HL-60/S4 (cell line): ENCODE results near the gene UTP15.

Experiments used
- in situ Hi-C: fragments of 300-500 bp; cut with MboI; formaldehyde crosslinking; loops from 2 replicates; pipeline ENCODE4 v1.14.3; 2022; ENCODE audit warnings: low sequenced_read_pairs

Gene UTP15

DNA sequence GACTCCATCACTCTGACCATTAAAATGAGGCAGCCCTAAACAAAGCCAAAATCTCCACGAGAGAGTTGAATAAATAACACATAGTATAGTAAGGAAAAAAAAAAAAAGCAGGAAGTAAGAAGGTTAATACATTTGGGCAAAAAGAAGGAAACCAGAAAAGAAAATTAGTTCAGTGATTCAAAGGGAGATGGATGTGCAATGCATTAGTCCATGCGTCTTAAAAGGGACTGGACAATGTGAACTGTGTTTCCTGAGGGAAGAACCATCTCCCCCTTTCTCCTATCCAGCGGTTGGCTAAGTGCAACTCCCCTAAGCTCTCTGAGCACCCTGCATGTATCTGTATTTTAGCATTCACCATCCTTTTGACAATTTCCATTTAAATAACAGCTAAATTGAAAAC, 1.5 kb upstream of the UTP15 start:
- in situ Hi-C loops, result no loop called here

DNA sequence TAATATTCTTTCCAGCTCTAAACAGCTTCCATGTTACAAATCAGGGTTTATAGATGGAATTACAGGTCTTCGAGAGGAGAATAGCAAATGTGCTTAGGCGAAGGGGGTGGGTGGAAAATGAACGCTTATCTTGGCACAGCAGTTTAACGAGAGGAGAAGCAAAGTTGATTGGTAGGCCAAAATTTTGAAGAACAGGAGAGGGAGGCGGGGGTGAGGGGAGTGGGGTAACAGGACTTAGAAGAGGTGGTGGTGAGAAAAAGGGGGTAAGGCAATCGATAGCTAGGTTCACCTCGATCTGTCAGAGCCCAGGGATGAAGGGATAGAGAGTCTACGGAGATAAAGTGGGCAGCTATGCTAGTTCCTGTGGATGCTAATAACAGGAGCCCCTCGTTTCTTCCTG, 868 bp upstream of the UTP15 start:
- in situ Hi-C loops, result no loop called here

DNA sequence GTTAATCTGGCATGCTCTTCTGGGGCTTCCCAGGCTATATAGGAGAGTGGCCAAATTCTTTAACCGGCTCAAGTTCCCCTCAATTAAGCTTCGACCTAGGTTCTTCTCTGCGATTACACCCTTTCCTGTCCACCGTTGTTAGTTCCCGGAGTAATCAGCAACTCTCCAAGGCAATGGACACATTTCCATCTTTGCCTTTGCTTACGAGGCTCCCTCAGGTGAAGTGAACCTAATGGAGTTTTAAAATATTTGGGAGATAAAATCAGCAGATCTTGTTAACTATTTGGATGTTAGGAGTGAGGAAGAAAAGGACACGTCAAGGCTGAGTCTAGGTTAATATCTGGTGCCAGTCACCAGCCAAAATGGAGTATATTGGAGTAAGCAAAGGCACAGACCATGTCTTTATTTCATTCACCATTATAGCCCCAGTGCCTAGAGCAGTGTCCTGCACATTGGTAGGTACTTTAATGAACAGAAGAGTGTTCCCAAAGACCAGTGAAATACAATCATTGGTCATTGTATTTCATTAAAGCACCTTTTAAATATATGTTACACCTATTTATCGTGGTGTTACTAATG, 515 bp downstream of the UTP15 start:
- in situ Hi-C loops, result no loop called here

DNA sequence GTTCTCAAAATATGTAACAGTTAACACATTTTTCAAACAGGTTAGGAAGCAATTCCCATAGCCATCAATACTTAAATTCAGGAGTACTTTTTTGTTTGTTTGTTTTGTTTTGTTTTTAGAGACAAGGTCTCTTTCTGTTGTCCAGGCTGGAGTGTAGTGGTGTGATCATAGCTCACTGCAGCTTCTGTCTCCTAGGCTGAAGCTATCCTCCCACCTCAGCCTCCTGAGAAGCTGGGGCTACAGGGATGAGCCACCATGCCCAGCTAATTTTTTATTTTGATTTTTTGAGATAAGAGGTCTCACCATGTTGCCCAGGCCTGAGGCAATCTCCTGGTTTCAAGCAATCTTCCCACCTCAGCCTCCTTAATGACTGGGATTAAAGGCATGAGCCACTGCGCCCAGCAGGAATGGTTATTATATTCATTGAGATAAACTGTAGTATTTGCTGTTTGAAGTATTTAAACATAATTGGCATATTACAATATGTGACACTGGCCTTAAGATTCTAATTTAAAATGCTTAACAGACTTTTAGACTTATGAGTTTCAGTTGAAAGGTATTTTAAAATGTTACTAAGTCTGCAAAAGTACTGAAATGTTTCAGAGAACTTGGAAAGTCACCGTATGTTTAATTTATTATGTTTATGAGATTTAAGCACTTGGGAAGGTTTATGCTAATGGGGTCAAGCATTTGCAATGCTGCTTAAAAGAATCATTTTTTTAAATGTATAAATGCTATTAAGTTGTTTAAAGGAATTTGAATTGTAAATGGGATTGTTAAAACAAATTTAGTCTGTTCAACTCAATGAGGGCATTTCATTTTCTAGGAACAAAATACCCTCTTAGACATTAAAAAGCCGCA, 17.0 kb downstream of the UTP15 start:
- in situ Hi-C loops, result no loop called here

DNA sequence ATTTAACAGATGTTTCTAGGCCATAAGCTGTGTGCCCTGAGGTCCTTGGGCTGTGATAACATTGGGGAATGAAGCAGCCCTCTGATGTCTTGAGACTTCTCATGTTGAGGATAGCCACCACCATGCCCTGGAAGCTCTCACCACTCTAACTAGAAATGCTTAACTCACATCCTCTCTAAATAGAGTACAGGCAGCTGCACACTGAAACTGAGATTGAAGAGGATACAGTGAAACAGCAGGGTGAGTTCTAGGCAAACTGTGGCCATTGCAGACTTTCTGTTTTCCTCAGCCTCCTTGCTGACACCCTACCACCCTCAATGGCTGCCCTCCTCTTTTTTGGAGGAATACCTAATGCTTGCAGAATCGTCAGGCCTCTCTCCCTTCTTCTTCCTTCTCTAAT, 22.4 kb downstream of the UTP15 start:
- in situ Hi-C loops, result no loop called here

DNA sequence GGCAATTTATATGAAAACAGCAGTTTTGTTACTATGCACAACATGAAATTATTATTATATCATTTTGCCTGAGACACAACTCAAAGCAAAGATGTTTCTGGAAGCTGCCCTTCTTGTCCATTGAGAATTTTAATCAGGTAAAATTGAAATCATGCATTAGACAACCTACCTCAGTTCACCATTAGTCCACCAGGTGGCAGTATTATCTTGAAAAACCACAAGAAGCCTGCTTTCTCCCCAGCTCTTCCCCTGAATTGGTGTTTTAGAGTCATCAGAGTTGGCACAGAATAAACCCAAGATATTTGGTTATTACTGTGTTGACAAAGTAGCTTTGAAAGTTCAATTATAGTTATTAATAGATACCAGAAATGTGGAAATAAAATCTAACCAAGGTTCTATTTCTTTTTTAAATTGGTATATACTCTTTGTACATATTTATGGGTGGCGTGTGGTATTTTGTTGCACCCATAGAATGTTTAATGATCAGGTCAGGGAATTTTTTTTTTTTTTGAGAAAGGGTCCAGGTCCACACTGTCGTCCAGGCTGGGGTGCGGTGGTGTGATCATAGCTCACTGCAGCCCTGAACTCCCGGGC, 25.7 kb downstream of the UTP15 start:
- in situ Hi-C loops, result loop anchor here (10.0 kb wide), 1 partner anchor 204 kb away; no protein-coding TSS in a partner anchor

DNA sequence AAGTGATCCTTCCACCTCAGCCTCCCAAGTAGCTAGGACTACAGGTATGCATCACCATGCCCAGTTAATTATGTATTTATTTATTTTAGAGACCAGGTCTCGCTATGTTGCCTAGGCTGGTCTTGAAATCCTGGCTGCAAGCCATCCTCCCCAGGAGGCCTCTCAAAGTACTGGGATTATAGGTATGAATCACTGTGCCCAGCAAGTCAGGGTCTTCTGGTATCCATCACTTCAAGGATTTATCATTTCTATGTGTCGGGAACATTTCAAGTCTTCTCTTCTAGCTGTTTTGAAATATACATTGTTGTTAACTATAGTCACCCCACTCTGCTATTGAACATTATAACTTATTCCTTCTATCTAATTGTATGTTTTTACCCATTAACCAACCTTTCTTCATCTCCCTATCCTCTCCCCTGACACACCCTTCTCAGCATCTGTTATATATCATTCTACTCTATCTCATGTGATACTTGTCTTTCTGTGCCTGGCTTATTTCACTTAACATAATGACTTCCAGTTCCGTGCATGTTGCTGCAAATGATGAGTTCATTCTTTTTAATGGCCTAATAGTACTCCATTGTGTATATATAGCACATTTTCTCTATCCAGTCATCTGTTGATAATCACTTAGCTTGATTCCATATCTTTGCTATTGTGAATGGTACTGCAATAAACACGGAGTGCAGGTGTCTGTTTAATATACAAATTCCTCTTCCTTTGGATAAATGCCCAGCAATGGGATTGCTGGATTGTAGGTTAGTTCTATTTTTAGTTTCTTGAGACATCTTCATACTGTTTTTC, 26.4 kb downstream of the UTP15 start:
- in situ Hi-C loops, result loop anchor here (10.0 kb wide), 1 partner anchor 203 kb away; no protein-coding TSS in a partner anchor

DNA sequence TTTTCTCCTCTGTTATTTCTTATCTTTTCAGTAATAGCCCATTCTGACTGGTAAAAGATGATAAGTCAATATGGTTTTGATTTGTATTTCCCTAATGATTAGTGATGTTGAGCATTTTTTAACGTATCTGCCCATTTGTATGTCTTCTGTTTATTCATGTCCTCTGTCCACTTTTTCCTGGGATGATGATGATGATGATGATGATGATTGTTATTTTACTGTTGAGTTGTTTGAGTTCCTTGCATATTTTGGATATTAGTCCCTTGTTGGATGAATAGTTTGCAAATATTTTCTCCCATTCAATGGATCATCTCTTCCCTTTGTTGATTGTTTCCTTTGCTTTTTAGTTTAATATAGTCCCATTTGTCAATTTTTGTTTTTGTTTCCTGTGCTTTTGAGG, 27.0 kb downstream of the UTP15 start:
- in situ Hi-C loops, result loop anchor here (10.0 kb wide), 1 partner anchor 202 kb away; no protein-coding TSS in a partner anchor

DNA sequence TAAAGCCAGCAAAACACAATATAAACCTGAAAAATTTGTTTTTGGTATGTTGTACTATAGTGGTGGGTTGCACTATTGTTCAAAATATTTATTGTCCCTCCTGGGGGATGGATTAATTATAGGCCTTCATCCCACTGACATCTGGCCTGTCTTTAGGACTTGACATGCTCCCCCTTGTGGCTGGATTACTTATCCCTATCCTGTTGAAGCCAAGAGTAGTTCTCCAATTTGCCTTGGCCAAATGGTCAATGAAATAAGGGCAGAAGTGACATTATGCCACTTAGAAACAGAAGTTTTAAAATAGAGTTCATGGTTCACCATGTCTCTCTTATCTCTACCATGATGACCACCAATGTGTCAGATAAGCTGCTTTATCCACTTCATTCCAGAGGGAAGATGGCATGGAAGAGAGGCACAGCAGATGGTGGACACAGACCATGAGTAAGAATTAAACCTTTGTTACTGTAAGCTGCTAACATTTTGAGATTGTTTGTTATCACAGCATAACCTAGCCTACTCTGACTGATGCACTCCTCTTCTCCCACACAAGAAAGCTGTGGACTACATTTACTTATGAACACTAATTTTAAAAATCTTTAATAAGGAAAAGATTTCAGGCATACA, 31.3 kb downstream of the UTP15 start:
- in situ Hi-C loops, result loop anchor here (10.0 kb wide), 1 partner anchor 198 kb away; no protein-coding TSS in a partner anchor

DNA sequence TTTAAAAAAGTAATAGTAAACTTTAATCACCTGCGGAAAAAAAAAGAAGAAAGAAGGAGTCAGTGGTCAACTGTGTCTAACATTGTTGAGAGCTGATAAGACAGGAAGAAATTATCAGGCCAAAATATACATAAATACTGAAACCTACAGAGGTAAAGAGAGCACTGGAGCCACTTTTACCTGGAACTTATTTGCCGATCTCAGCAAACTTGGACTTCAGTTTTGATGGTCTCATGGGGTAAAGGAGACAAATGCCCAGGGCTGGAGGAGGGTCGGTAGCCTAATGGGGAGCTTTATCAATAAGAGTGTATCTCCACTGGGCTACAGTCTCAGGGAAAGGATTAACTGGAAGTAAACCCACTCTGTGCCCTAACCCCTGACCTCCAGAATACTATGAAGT, 33.8 kb downstream of the UTP15 start:
- in situ Hi-C loops, result loop anchor here (10.0 kb wide), 1 partner anchor 195 kb away; no protein-coding TSS in a partner anchor

DNA sequence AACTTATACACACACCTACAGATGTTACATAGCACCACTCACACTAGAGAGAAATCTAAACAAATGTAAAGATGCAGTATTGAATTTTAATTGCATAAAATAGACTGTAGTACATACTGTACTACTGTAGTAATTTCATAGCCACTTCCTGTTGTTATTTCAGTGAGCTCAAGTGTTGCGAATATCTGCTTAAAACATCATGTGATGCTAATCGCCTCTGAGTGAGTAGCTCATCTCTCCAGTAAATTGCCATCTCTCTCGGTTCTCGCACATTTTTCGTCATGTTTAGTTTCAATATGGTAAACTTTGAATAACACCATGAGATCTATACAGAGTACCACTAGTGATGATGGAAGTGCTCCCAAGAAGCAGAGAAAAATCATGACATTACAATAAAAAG, 38.5 kb downstream of the UTP15 start:
- in situ Hi-C loops, result no loop called here

DNA sequence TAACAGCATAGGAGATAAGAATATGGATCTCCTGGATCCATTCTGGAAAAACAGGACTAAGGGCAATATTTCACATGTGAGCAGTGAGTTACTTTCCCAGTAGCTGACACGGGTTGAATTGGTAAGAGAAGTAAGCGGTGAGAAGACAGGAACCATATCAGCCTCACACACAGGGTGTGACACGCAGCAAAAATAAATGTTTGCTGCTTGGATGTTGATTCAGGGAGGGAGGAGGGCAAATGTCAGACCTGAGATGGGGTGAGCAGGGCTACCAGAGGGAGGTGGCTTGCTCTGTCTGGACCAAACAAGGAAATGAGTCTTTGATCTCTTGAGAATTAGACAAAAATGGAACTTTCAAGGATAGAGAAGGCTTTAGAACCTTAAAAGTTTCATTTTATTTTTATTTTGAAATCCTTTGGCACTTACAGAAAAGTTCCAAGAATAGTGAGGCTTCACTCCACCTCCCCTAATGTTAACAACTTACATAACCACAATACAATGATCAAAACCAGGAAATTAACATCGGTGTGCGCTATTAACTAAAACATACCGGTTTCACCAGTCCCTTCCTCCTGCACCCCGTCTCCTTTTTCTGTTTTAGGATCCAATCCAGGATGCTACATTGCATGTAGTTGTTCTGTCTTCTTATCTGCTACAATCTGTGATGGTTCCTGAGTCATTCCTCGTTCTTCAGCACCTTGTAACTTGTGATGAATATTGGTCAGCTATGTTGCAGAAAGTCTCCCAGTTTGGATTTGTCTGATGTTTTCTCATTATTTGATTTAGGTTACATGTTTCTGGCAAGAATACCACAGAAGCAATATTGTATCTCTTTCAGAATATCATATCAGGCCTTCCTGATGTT, 39.9 kb downstream of the UTP15 start:
- in situ Hi-C loops, result no loop called here

DNA sequence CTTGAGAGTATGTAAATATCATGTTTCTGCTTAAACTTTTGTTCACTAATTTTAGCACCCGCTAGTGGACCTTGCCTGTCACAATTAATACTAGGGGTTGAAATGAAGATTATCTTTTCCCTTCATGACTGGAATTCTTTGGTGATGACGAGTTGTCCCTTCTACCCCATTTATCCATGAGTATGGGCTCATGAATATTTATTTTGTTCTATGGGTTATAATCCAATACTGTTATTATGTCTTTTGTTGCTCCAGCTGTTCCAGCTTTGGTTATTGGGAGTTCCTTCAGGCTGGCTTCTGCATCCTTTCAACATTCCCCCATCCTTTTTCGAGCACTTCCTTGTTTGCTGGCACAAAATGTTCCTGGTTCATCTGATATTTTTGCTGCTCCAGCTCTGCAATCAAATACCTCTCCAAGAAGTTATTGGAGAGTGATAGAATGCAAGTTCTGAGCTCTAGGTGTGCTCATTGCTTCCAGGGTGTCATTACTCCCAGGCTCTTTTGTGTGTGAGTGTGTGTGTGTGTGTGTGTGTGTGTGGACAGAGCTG, 40.7 kb downstream of the UTP15 start:
- in situ Hi-C loops, result no loop called here

DNA sequence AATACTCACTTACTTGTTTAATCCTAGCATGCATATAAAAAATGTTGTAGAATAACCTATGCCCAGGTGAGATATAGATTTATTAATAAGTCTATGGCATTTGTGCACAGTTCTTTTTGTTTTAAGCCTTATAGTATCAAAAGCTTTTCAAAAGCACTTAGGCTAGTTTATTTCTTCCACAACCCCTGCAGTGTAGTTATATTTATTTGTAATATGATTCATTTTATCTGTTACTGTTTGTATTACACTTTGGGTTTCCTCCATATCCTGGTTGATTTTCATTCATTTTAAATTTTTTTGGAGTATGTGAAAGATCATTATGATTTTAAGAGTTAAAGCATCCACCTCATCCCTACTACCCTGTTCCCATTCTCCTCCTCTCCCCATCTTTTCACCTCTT, 41.7 kb downstream of the UTP15 start:
- in situ Hi-C loops, result no loop called here

DNA sequence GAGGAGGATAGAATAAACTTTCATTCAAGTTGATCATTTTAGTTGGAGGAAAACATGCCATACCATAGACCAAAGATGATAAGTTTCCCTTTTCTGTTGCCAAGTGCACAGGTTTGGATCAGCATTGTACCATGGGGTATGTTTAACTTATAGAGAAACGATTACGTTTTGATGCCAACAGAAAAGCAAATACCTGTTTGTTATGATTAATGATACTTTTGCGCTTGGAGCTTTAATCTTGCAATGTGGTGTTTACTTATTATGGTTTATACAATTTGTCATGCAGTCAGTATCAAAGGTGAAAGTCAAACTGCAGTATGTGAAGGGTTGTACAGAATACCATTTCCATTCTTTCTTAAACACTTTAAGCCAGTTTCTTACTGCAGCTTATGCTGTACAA, 47.3 kb downstream of the UTP15 start:
- in situ Hi-C loops, result no loop called here

DNA sequence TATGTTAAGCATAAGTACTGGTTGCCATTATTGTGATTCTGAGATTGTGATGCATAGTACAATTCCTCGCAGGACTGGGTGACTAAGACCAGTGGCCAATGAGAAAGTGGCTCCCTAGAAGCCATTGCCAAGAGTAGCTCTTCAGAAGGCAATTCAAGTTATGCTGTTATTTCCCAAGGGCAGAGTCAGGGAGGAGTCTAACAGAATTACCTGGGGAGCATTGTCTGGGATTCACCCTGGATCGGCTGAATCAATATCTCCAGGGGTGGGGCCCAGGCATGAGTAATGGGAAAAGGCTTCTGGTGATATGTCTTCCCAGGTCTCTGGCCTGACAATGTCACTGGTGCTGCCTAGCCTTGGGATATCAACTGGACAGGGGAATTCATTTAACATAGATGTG, 49.5 kb downstream of the UTP15 start:
- in situ Hi-C loops, result no loop called here

DNA sequence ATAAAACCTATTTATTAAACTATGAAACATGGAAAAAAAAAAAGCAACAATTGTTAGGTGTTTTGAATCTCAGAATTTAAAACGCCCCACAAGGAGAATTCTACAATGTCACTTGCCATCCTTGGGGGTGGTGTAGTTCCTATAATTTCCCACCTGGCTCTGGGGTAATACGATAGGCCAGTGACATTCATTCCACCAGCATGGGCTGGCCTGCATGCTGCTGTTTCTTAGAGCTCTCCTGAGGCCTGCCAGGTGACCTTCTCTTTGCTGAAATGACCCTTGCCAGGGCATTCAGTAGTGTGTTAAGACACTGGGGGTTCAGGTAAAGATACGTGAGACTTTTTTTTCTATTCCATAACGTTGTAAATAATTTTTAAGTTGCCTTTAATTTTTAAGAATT, 50.4 kb downstream of the UTP15 start:
- in situ Hi-C loops, result no loop called here

DNA sequence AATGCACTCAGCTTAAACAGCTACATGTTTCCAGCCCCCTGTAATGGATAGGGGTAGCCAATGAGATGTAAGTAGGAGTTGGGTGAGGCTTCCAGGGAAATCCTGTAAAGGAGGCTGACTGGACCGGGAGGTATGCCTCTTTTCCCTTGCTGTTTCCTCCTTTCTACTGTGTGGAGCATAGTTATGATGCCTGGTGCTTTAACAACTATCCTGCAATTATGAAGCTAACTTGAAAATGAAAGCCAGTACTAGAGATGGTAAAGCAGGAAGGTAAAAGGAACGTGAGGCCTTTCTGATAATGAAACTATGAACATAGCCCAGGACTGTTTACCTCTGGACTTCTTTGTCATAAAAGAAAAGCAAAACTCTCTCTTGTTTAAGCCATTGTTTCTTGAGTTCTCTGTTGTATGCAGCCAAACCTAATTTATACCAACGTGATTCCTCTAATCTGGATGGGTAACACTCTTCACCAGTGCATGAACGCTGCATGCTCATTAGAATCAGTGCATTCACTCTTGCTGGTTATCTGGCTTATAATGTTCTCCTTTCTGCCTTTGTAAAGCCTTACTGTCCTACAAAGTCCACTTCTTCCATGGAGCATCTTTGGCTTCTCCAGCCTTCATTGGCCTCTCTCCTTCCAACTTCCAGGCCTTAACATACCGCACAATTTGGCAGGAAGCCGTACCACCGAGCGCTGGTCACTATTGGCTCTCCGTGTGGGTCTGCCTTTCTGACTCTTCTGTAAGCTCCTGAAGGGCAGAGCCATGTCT, 52.2 kb downstream of the UTP15 start:
- in situ Hi-C loops, result no loop called here
